ENCODE results near the gene METTL5. TPM values are rescaled to one million over a fixed set of nuclear protein-coding genes. Genes with fewer than 3 reads are reported as not detected.

METTL5 gene
- total RNA-seq, 1 experiment from 2014 or later = 103 TPM

DNA sequence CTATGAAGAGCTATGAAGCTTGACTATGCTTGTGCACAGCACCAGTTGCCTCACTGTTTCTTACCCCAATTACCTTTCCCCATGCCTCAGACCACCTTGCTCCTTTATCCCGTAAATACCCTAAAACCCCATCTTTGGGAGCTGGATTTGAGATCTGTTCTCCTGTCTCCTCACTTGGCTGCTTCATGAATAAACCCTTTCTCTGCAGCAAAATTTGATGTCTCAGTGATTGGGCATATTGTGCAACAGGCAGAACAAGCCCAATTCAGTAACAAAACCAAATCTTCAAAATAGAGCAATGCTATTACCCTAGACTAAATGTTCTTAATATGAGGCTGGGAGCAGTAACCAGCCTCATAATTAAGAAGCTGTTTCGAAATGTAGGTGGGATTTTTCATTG lies 29.5 kb downstream of the METTL5 start:
- intact Hi-C loops (cut with micrococcal nuclease) = no loop called here
- RAD21 ChIA-PET (ENCODE audit: low non-redundant PET in 1 of 2, low total read pairs in 2 of 2, uncharacterized antibody in 2 of 2, unreplicated experiment in 2 of 2) = no interaction called here
- CTCF ChIA-PET = no interaction called here

More for the DNA sequence above, 29.5 kb downstream of the METTL5 start:
- no peak overlapping the region for H3K4me3 ChIP-seq (replicated peaks in 1 of 2; ENCODE audit: low read depth in 1 of 2, low read length in 2 of 2)
- TF ChIP-seq FOSL1 (IDR thresholded peaks at IDR 0.05; ENCODE audit: low read depth) (no peak), YY1 (IDR thresholded peaks at IDR 0.05; ENCODE audit: extremely low read depth, insufficient replicate concordance, low read depth, low read length) (no peak), POLR2AphosphoS5 (IDR thresholded peaks at IDR 0.05; ENCODE audit: low read depth, low read length) (no peak), TCF7L2 (IDR thresholded peaks at IDR 0.05; ENCODE audit: borderline replicate concordance, extremely low read depth, insufficient read depth, insufficient read length) (no peak), CBX3 (IDR thresholded peaks at IDR 0.05; ENCODE audit: low read depth) (no peak), ZNF274 (IDR thresholded peaks at IDR 0.05; ENCODE audit: low read depth, low read length) (no peak), SP1 (IDR thresholded peaks at IDR 0.05; ENCODE audit: low read depth) (no peak), EZH2phosphoT487 (IDR thresholded peaks at IDR 0.05; ENCODE audit: borderline replicate concordance) (no peak), CEBPB (IDR thresholded peaks at IDR 0.05; ENCODE audit: low read depth) (no peak), ELF1 (IDR thresholded peaks at IDR 0.05; ENCODE audit: borderline replicate concordance, low read depth) (no peak)
- TF ChIP-seq, protein P1, sequence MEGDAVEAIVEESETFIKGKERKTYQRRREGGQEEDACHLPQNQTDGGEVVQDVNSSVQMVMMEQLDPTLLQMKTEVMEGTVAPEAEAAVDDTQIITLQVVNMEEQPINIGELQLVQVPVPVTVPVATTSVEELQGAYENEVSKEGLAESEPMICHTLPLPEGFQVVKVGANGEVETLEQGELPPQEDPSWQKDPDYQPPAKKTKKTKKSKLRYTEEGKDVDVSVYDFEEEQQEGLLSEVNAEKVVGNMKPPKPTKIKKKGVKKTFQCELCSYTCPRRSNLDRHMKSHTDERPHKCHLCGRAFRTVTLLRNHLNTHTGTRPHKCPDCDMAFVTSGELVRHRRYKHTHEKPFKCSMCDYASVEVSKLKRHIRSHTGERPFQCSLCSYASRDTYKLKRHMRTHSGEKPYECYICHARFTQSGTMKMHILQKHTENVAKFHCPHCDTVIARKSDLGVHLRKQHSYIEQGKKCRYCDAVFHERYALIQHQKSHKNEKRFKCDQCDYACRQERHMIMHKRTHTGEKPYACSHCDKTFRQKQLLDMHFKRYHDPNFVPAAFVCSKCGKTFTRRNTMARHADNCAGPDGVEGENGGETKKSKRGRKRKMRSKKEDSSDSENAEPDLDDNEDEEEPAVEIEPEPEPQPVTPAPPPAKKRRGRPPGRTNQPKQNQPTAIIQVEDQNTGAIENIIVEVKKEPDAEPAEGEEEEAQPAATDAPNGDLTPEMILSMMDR (IDR thresholded peaks at IDR 0.05 in 2 of 3, conservative IDR thresholded peaks at IDR 0.05 in 1 of 3; ENCODE audit: borderline replicate concordance in 1 of 3, insufficient read depth in 1 of 3, low read depth in 2 of 3, low read length in 2 of 3) = no peak
- TF ChIP-seq, protein P2, sequence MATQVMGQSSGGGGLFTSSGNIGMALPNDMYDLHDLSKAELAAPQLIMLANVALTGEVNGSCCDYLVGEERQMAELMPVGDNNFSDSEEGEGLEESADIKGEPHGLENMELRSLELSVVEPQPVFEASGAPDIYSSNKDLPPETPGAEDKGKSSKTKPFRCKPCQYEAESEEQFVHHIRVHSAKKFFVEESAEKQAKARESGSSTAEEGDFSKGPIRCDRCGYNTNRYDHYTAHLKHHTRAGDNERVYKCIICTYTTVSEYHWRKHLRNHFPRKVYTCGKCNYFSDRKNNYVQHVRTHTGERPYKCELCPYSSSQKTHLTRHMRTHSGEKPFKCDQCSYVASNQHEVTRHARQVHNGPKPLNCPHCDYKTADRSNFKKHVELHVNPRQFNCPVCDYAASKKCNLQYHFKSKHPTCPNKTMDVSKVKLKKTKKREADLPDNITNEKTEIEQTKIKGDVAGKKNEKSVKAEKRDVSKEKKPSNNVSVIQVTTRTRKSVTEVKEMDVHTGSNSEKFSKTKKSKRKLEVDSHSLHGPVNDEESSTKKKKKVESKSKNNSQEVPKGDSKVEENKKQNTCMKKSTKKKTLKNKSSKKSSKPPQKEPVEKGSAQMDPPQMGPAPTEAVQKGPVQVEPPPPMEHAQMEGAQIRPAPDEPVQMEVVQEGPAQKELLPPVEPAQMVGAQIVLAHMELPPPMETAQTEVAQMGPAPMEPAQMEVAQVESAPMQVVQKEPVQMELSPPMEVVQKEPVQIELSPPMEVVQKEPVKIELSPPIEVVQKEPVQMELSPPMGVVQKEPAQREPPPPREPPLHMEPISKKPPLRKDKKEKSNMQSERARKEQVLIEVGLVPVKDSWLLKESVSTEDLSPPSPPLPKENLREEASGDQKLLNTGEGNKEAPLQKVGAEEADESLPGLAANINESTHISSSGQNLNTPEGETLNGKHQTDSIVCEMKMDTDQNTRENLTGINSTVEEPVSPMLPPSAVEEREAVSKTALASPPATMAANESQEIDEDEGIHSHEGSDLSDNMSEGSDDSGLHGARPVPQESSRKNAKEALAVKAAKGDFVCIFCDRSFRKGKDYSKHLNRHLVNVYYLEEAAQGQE (IDR thresholded peaks at IDR 0.05; ENCODE audit: low read depth) = no peak
- TF ChIP-seq, protein P3, sequence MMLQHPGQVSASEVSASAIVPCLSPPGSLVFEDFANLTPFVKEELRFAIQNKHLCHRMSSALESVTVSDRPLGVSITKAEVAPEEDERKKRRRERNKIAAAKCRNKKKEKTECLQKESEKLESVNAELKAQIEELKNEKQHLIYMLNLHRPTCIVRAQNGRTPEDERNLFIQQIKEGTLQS (IDR thresholded peaks at IDR 0.05) = no peak
- TF ChIP-seq, protein P4, sequence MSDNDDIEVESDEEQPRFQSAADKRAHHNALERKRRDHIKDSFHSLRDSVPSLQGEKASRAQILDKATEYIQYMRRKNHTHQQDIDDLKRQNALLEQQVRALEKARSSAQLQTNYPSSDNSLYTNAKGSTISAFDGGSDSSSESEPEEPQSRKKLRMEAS (IDR thresholded peaks at IDR 0.05) = no peak
- POLR2A ChIA-PET = no interaction called here
- no peaks in the 10 kb centered on the region for H4K20me1 ChIP-seq (ENCODE audit: insufficient read depth)
- no peak overlapping the region for H2AFZ ChIP-seq (ENCODE audit: low read depth, low read length, poor library complexity, severe bottlenecking)
- peaks cover 17% of the 10 kb centered on the region for H3K79me2 ChIP-seq (ENCODE audit: insufficient read depth, low read length)
- H3K27ac ChIP-seq (ENCODE audit: low read depth, low read length) = no peak overlapping the region
- no peak overlapping the region for H3K9ac ChIP-seq (ENCODE audit: low read length)
- ATAC-seq (no peak), DNase-seq (ENCODE audit: low read depth, low spot score) (no peak)
- no peaks in the 10 kb centered on the region for H3K27me3 ChIP-seq (ENCODE audit: insufficient read depth, low read length)
- H3K4me1 ChIP-seq (ENCODE audit: control insufficient read depth in 1 of 2, insufficient read depth in 2 of 2, low read length in 2 of 2) = peaks cover 4 to 12% of the 10 kb centered on the region in 2 experiments; a peak in 3 of 4 replicates
- H3K36me3 ChIP-seq (ENCODE audit: control insufficient read depth in 1 of 2, insufficient read depth in 2 of 2, low read length in 2 of 2) = no peaks in the 10 kb centered on the region
- no peaks in the 10 kb centered on the region for H3K9me3 ChIP-seq (ENCODE audit: control insufficient read depth in 1 of 2, insufficient read depth in 1 of 2, low read depth in 1 of 2, low read length in 2 of 2)
- no TSS peak for BruUV-seq (replicated peaks)
- no peaks in the 10 kb centered on the region for H3K9me2 ChIP-seq (ENCODE audit: insufficient read depth)
- H3K4me2 ChIP-seq (ENCODE audit: low read length) = no peak overlapping the region
